GM21825 (cell line): ENCODE results near the gene MYLK4.
A peak's percentile ranks its signal among the peaks of the same experiment; 100 is the strongest.

Source experiments
- ATAC-seq: cut with Tn5 transposase; IDR thresholded peaks from one replicate; pipeline ENCODE4 v1.9.1; 2021; ENCODE audit warnings: mild to moderate bottlenecking, moderate library complexity; ENCODE audit not compliant: unreplicated experiment

The MYLK4 gene

DNA sequence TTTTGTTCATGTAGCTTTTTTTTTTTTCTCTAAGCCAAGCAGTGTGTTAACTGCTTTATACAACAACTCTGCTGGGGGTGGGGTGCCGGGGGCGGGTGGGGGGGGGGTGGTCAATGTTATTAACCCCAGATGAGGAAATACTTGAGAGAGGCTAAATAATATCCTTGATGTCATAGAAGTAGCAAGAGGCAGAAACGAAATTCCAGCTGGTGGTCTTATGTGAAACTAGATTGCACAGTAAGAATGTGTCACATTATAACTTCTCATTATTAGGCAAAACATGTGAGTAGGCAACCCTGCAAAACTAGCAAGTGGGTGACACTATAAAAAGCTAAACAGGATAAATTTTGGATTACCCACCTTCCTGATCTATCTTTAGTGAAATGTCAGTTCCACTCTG lies 12.8 kb downstream of the MYLK4 start:
- no peak for ATAC-seq

DNA sequence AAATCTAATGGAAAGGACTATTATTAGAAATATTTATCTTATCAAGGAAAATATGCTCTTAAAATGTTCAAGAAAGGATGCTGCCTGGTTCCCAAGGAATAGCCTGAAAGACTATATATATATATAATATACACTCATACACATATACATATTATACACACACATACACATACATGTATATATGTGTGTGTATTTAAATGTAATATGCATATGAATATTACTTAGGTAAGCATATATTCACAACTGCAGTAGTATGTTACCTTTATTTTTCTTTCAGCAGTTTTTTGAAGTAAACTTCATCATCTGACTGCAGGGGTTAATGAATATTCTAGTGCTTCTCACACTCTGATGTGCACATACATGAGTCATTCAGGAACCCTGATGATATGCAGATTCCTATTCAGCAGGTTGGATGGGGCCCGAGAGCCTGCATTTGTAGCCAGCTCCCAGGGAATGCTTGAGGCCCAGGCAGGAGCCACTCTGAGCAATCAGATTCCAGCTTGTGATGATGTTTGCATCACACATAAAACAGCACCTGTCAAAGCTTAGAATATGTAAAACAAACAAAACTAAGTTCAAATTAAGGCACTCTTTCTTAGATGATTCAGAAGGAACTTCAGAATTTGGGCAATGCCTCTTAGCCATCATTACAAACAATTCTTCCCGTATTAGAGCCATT lies 16.1 kb downstream of the MYLK4 start:
- no peak for ATAC-seq

DNA sequence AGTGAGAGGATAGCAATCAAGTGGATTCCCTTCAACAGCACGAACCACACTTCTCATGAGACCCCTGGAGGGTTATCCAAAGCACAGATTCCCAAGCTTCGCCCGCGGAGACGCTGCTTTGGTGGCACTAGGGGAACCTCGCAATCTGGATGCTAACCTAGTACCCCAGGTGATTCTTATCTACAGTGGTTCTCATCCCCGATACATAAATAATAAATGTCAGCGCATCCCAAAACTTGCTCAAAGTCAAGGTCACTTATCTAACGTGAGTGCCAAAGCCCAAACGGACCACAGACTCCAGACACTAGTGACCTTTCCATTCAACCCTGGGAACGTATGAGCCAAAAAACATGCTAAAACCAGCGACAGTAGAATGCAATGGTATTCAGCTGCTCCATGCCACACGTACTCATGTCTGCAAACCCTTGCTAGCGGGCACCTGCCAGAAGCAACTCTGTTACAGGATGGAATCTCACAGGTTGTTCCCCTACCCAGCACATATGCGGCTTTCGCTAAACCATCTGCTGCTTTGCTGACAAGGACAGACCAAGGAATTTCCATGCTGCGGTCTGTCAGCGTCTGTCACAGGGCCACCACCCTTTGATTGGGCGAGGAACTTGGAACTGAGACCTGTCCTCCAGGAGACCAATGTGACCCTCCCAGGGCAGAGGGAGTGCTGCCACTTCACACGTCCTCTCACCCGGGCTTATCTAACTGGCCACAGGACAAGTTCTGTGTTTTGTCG lies 16.8 kb downstream of the MYLK4 start:
- ATAC-seq: no peak

DNA sequence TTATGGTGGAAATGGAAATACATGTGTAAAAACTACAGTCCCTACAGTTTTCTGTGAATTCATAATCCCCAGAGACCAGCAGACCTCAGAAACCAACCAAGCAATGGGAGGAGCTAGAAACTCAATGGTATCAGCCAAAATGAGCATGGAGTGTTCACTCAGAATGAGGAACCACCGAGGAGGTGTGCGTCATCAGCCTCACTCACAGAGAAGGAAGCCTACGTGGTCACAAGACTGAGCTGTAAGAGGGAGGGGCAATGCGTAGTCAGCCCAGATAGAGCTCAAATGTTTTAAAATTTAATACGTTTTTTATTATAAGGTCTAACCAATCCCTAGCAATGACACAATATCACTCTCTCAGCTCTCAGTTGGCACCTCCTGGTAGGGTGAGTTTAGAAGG lies 17.4 kb downstream of the MYLK4 start:
- ATAC-seq: peak; percentile 93

DNA sequence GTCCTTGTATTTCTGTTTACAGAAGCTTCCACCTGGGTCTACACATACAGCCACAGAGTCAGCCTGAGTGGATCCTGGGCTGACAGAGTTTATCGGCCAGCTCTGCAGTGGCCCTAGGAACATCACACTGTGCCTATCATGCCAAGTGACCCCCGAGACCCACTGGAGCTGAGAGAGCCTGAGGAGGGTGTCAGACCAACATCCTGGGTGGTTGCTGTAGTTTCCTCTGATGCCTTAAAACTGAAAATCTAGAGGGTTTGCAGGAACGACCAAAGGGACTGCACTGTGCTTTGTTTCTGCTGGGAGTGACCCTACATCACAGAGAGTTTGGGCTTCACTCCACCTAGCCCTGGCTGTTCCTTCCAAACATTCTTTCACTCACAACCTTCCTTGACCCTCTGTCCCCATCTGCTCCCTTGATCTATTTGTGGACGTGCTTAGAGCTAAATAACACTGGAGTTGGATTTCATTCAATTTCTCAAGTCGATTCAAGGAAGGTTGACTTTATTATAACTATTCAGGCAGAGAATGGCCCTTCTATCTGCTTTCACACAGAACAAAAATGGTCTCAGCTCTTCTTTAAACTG lies 18.1 kb downstream of the MYLK4 start:
- no peak for ATAC-seq

DNA sequence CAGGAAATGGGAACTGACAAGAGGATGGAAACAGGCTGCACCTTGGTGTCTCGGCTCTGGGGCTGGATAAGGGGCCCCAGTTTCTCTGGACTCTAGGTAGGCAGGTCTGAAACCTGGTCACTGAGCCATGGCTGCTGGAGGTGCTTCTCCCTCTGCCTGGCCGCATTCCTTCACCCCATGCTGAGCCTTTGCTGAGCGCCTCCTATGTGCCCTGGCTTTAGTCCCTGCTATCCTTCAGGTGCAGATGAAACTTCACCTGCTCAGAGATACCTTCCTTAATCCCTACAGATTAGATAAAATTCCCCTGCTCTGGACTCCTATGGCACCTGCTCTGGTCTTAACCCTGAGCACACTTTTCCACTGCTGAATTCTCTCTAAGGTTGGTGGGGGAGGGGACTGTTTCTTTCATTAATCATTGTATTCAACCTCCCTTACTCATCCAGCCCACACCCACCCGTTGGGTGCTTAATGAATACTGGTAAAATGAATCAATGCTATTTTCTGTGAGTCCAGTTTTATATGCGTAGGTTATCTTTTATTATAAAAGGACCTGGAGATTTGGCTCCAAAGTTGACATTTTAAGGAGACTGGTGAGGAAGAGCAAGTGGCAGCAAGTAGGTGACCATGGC lies 19.3 kb downstream of the MYLK4 start:
- ATAC-seq: no peak

DNA sequence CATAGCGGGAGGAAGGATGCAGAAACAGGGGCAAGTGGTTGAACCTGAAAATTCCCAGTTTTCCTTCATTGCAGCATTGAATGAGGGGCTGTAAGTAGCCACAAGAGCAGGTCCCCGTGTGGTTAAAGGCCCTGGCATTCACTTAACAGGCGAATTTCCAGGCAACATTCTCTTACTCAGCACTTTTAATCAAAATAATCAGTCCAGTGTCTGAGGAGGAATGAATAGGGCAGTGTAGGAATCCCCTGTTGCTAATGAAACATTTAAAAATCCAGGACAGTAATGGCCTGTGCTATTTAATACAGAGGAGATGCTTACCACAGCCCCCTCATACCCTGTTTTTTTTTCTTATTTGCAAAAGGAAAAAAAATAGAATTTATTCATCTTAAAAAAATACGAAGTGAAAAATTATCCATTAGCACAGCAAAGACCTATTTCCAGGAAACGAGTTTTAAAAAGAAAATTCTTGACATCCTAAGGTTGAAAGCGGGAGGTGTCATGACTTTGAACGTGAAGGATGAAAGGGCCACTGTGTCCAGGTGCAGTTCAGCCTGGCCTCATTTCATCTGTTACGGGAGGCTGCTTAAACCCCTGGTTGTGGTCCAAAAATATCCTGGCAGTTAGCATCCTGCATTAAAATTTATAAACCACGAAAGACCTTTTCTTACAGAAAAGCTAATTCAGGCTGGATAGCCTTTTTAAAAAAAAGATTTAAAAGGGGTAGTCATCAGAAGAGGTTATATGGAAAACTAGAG lies 20.2 kb downstream of the MYLK4 start:
- ATAC-seq: no peak

DNA sequence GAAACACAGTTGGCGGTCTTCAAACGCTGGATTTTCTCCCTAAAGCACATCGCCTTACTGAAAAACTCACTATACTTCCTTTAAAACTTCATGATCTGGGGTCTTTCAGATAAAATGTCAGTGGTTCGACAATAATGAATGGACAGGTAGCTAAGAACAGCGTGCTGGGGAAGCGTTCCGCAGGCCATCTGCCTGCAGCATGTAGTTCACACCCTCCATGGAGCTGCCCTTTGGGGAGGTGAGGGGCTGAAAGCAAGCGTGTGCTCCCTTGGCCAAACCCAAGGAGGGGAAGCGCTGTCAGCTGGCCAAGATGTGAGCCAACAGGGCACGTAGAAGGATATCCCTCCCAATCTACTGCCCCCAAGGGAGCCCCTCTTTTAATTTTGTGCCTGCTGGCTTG lies 20.8 kb downstream of the MYLK4 start:
- no peak for ATAC-seq

DNA sequence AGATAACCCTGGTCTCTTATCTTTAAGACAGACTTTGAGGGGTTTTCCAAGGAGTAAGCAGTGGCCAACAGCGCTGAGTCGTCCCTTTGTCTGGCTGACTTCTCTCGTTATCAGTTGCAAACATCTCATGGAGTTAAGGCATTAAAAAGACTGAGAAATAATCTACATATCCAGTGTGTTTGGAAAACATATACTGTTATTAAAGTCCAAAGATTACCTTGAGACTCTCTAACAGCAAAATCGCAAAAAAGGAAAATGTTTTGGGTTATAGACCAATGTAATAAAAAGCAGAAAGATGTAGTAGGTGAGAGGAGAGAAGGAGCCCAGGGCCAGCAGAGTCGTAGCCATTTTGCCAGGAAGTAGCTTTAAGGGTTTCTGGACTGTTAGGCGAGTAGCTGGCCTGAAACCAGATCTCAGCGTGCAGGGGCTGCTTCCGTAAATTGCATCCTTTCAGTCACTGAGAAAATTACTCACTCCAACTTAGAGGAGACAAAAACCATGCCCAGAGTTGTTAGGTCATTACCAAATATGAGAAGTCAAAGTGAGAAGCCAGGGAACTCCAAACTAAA lies 24.6 kb downstream of the MYLK4 start:
- no peak for ATAC-seq

DNA sequence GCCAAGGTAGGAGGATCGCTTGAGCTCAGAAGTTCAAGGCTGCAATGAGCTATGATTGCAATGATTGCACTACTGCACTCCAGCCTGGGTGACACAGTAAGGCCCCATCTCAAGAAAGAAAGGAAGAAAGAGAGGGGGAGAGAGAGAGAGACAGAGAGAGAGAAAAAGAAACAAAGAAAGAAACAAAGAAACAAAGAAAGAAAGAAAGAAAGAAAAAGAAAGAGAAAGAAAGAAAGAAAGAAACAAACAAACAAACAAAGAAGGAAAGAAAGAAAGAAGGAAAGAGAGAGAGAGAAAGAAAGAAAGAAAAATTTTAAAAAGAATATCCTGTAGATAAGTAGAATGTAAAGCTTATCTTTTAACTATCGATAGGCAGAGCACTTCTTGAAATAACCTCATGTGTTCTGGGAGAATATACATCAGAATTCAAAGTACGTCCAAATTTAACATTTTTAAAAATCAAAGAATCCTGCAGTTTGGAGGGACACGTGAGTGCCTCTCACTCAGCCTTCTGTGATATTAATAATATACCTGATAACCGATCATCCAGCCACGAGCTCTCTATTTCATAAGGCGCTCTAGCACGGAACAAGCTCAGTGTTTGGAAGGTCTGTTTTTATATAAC lies 25.2 kb downstream of the MYLK4 start:
- ATAC-seq: no peak

DNA sequence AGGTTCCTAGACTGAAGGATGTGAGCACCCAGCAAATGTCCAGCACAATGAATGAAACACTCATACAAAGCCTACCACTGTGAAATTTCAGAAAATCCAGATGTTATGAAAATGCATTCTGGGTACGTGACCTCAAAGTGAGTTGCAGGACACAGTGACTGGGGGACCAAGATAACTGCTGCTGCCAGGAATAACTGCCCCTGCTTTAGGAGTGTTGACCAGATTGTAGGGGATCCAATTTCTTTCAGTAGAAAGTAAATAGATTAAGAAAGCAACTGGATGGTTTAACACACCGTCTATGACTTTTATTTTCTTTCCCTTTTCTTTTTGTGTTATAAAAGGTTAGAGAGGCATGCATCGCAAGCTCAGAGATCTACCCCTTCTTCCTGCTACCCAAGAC lies 29.5 kb downstream of the MYLK4 start:
- no peak for ATAC-seq

DNA sequence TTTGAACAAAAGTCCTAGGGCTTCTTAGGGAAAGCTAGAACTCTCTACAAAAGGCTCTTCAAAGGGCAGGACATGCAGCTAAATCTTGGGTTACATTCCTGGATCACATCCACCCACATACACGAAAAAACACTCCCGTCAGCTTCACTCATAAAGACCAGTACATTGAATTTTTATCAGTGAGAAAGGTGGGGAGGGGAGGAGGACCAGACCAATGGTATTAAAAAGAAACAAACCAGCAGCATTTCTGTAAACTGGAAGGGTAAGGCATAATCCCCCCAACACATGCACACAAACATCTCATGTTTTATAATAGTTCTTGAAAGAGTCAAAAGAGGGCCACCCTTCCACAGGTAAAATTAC lies 31.6 kb downstream of the MYLK4 start:
- ATAC-seq: no peak

DNA sequence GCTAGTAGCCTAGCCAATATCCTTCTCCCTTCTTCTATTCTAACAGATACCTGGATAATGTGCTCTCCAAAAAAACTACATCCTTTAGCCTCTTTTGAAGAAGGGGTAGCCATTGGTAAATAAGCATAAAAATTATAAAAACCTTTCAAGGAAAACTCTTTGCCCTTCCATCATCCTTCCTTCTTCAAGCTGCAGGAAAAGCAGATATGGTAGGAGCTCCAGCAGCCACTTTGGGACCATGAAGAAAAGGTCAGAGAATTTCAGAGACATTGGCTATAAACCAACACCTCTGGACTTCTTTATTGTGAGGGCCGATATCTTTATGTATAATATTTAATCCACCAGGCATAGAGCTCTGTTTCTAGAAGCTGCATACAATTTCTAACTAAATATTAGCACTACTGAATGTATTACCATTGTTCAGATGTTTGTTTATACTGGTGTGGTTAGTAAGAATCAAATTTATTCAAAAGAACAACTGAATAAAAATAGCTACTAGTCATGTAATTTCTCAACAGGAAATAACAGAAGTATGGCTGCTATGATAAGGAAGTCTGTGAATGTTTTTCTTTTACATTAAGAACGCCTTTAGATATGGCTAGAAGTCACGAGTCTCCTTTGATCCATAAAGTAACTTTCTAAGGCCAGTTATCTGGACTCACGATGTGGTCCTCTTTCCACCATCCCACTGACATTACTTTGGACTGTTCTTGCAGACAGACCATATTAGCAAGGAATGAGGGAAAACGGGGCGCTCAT lies 32.2 kb downstream of the MYLK4 start:
- no peak for ATAC-seq

DNA sequence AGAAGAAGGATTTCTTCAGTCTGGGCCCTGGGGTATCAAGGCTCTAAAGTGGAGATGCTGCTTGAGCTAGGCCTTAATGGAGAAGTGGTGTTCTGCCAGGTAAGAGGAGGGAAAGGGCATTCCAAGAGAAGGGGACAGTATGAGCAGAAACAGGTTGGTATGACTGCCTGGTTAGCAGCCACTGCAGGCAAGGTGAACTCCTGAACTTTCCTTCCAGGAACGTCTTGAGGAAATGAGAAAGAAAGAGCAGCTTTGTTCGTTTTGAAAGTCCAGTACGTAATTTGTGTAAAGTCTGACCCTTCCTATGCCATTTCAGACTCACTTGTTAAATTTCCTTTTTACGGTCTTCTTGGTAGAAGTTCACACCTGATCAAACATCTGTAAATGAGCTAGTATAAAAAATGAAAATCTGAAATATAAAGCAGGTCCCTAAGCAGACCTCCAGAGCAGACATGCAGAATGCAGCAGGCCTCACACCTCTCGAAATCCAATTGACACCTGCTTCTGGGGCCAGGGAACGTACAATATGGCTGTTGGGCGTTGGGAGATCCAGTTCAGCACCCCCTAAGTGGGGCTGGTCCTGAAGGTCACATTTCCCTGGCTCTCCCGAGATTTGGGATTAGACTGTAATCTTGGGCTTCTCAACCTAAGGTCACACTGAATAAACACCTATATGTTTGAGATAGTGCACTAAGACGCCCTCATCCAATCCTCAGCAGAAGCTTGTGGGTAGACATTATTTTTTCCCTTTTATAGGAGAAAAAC lies 33.6 kb downstream of the MYLK4 start:
- no peak for ATAC-seq

DNA sequence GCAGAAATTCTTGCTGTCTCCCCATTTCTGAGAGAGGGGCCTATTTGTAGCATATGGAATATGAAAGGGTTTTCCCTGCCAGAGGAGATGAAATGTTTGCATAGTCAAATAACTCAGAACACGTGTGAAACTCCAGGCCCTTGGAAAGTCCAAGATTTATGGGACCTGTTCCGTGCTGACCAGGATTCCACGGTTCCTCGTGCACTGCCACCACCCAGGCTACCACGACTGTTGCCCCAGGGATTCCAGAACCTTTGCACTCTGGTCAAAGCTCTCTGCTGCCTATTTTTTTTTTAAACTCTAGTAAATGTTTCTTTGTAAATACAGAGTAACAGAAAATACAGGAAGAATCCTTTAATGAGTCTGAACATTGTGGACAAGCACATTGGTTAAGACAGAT lies 35.0 kb downstream of the MYLK4 start:
- ATAC-seq: no peak

DNA sequence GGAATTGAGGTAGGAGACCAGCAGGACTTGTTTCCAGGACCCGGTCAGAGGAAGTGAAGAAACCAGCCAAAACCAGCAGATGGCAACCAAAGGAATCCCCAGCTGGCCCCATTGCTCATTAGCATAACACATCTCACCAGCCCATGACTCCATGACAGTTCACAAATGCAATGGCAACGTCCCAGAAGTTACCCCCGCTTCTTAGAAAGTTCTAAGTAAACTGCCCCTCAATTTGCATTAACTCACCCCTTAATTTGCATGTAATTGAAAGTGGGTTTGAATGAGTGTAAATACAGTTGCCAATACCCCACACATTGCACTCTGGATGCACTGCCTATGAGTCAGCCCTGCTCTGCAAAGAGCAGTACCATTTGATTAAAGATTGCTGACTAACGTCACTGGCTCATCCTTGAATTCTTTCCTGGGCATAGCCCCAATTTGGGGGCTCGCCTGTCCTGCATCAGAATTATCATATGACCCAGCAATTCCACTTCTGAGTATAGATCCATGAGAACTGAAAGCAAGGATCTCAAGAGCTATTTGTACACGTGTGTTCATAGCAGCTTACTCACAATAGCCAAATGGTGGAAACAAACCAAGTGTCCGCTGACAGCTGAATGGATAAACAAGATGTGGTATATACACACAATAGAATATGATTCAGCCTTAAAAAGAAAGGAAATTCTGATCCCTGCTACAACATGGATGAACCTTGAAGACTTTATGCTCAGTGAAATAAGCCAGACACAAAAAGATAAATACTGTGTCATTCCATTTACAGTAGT lies 36.4 kb downstream of the MYLK4 start:
- ATAC-seq: no peak

DNA sequence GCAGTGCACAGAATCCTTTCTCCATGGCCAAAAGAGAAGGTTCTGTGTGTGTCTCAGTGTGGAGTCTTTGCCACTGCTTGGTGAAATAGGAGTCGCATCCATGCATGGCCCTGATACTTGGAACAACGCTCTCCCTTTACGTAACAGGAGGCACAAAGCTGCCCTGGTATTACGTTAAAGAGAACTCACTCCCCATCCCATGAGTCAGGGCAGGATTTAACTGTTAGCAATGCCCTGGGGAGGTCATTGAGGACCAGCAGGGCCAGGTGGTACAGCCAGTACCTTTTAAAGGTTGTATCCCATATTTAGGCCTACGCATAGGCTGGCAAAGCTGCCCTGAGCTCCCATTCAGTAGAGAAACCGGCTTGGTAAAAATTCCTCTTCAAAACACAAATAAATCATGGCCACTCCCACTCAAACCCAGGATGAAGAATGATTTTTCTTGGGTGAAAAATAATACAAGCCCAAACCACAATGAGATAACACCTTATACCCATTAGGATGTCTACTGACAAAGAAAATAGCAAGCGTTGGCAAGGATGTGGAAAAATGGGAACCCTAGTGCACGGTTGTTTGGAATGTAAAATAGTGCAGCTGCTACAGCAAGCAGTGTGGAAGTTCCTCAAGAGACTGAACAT lies 37.1 kb downstream of the MYLK4 start:
- ATAC-seq: no peak

DNA sequence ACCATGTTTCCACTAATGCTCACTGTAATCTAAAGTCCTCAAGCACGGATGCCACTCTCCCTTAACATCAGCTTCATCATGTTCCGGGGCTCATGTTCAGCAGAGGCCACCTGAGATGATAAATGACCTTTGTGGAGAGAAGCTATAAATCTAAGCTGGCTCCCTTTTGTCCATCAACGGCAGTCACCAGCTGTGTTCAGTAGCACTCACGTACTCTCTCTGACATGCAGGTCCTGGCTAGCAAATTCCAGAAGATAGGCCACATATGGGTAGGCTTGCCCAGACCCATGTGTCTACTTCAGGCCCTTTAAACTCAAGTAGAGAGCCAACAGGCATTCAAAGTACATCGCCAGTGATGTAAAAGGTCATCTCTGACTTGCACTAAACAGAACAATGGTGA lies 38.6 kb downstream of the MYLK4 start:
- ATAC-seq: no peak
